Measurements from ENCODE around the gene ADAMTSL1. TPM values are rescaled to one million over a fixed set of nuclear protein-coding genes. Genes with fewer than 3 reads are reported as not detected.

ADAMTSL1 gene
- total RNA-seq, 1 experiment from 2014 or later, result not detected

DNA sequence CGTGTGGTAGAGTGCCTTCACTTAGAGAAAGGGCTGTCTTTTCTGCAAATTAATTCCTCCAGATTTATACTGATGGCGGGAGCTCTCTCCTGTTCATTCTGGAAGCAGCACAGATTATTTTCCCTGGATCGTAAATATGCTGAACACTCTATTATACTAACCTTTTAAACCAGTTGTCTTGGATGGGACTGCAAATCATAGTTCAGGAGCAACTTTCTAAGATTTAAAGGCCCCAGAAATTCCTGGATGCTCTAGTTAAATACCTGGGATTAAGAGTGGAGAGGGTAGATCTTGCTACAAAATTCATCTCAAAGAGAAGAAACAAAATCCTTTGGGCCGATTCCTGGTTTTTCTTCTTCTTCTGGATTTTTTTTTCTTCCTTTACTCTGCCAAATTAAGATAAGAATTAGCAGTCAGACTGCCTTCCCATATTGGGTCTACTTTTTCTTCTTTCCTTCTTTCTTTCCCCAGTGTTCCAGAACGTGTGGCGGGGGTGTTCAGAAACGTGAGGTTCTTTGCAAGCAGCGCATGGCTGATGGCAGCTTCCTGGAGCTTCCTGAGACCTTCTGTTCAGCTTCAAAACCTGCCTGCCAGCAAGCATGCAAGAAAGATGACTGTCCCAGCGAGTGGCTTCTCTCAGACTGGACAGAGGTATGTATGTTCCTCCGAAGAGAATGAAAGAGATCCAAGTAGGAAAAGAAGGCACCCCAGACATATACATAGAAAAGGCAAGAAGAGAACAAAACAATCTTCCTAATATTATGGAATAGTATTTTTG is 296.4 kb downstream of the ADAMTSL1 start:
- Mint-ChIP-seq H3K9me3 (ENCODE audit: low read depth, unreplicated experiment) (no peaks in the 10 kb centered on the region), H3K4me1 (ENCODE audit: low read depth, unreplicated experiment) (no peaks in the 10 kb centered on the region), H3K36me3 (ENCODE audit: insufficient read depth, unreplicated experiment) (no peaks in the 10 kb centered on the region), H3K27me3 (ENCODE audit: unreplicated experiment) (peaks cover 55% of the 10 kb centered on the region), H3K27ac (ENCODE audit: unreplicated experiment) (no peak overlapping the region), H3K4me3 (ENCODE audit: low read depth, unreplicated experiment) (no peak overlapping the region)
- intact Hi-C loops (cut with micrococcal nuclease; ENCODE audit: unreplicated experiment), result no loop called here
- no peak for DNase-seq
- CTCF ChIA-PET, result no interaction called here
- no TSS peak for BruUV-seq (replicated peaks)
- no peak for TF ChIP-seq CTCF (IDR thresholded peaks at IDR 0.05; ENCODE audit: unreplicated experiment)

DNA sequence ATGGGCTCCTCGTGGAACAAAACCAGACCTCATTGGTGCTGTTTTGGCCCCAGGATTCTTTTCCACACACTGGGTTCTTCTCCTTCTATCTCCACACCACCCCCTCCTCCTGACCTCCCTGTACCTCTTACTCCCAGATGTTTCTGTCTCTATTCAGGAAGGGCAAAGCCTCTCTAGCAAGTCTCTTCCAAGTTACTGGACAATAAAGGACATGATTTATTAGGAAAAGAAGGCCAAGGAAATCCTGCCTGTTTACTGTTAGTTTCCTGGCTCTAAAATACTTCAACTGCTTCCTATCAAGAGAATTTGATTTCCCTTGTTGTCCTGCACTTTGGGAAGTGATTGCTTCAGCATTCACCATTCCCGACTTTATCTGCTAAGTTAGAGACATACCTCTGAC is 297.1 kb downstream of the ADAMTSL1 start:
- intact Hi-C loops (cut with micrococcal nuclease; ENCODE audit: unreplicated experiment), result no loop called here
- Mint-ChIP-seq H3K4me3 (ENCODE audit: low read depth, unreplicated experiment) (no peak overlapping the region), H3K27ac (ENCODE audit: unreplicated experiment) (no peak overlapping the region), H3K27me3 (ENCODE audit: unreplicated experiment) (peaks cover 48% of the 10 kb centered on the region), H3K36me3 (ENCODE audit: insufficient read depth, unreplicated experiment) (no peaks in the 10 kb centered on the region), H3K9me3 (ENCODE audit: low read depth, unreplicated experiment) (no peaks in the 10 kb centered on the region), H3K4me1 (ENCODE audit: low read depth, unreplicated experiment) (no peaks in the 10 kb centered on the region)
- CTCF ChIA-PET, result no interaction called here
- DNase-seq, result no peak
- TF ChIP-seq CTCF (IDR thresholded peaks at IDR 0.05; ENCODE audit: unreplicated experiment), result no peak
- BruUV-seq (replicated peaks), result no TSS peak

DNA sequence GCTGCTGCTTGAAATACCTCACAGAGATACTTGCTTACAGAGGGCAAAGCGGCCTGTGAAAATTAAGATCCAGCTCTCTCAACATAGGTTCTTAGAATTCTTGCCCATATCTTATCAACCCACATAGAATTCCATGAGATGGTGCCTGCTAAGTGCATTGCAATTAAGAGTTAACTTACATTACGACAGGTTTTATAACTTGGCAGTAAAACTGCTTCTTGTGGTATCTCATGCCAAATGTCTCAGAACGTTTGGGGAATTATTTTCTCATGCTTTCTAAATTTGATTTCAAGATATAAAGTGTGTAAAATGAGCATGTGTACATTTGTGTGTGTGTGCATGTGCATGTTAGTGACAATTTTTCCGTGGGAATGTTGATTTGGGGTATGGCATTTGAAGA is 297.8 kb downstream of the ADAMTSL1 start:
- Mint-ChIP-seq H3K27me3 (ENCODE audit: unreplicated experiment) (peaks cover 41% of the 10 kb centered on the region), H3K9me3 (ENCODE audit: low read depth, unreplicated experiment) (no peaks in the 10 kb centered on the region), H3K36me3 (ENCODE audit: insufficient read depth, unreplicated experiment) (no peaks in the 10 kb centered on the region), H3K4me3 (ENCODE audit: low read depth, unreplicated experiment) (no peak overlapping the region), H3K4me1 (ENCODE audit: low read depth, unreplicated experiment) (no peaks in the 10 kb centered on the region), H3K27ac (ENCODE audit: unreplicated experiment) (no peak overlapping the region)
- CTCF ChIA-PET, result no interaction called here
- intact Hi-C loops (cut with micrococcal nuclease; ENCODE audit: unreplicated experiment), result no loop called here
- BruUV-seq (replicated peaks), result no TSS peak
- DNase-seq, result no peak
- TF ChIP-seq CTCF (IDR thresholded peaks at IDR 0.05; ENCODE audit: unreplicated experiment), result no peak

GRCh38 chr9:18775241-18775640 is 301.3 kb downstream of the ADAMTSL1 start:
- no peaks in the 10 kb centered on the region for H3K36me3 Mint-ChIP-seq (ENCODE audit: insufficient read depth, unreplicated experiment)
- H3K27me3 Mint-ChIP-seq (ENCODE audit: unreplicated experiment), result peaks cover 23% of the 10 kb centered on the region
- BruUV-seq (replicated peaks), result no TSS peak
- CTCF ChIA-PET, result no interaction called here
- H3K4me1 Mint-ChIP-seq (ENCODE audit: low read depth, unreplicated experiment), result no peaks in the 10 kb centered on the region
- H3K9me3 Mint-ChIP-seq (ENCODE audit: low read depth, unreplicated experiment), result no peaks in the 10 kb centered on the region
- intact Hi-C loops (cut with micrococcal nuclease; ENCODE audit: unreplicated experiment), result no loop called here
- H3K27ac Mint-ChIP-seq (ENCODE audit: unreplicated experiment), result no peak overlapping the region
- no peak for DNase-seq
- no peak for TF ChIP-seq CTCF (IDR thresholded peaks at IDR 0.05; ENCODE audit: unreplicated experiment)
- no peak overlapping the region for H3K4me3 Mint-ChIP-seq (ENCODE audit: low read depth, unreplicated experiment)
